ENCODE measurements around the gene EIF1.
"Not testable (repeated sequence)": the region's sequence is repeated elsewhere in the genome, so short reads cannot be mapped to it uniquely, and the experiment has no call there.

EIF1 gene

DNA sequence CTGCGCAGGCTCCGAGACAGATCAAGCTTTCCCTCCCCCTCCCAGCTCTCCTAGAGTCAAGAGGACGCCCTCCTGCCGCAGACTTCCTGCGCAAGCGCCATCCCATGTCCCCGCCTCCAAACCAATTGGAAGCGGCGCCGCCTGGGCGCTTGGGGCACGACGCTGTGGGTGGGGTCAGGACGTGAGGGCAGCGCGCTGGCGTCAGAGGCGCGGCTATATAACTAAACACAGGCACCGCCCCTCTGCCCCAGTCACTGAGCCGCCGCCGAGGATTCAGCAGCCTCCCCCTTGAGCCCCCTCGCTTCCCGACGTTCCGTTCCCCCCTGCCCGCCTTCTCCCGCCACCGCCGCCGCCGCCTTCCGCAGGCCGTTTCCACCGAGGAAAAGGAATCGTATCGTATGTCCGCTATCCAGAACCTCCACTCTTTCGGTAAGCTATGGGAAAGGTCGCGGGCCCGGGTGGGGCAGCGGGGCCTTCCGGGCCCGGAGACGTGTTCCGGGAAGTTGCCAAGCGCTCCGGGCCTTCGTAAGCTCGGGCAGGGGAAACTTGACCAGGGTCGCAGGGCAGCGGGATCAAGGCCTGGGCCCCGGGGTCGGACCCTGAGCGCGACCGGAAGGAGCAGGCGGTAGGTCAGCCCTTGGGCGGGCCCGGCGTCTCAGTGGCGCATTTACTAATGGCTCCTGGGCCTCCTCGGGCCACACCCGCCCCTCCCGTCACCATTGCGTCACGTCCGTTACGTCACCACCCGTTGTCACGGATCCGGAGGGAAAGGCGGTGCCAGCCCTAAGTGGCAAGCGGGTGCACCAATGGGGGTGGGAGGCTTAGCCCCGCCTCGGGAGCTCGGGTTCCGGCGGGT, at the start of gene EIF1:
Gene EIF1, plus strand, starts transcription at position 245 of the 856 bp plus-strand sequence. Its CDS starts 154 bp downstream, at position 399.
- peak; percentile 100 for DNase-seq (ENCODE audit: low read depth)

- DNase-seq (ENCODE audit: low read depth) = no peak
These were observed 49.7 kb upstream of the EIF1 start for GRCh38 chr17:41638941-41639340.

- no peak for DNase-seq (ENCODE audit: low read depth)
These were observed 48.9 kb upstream of the EIF1 start for GRCh38 chr17:41639492-41640473.

GRCh38 chr17:41640596-41640995, 48.1 kb upstream of the EIF1 start:
- not testable (repeated sequence) for DNase-seq (ENCODE audit: low read depth)

DNA sequence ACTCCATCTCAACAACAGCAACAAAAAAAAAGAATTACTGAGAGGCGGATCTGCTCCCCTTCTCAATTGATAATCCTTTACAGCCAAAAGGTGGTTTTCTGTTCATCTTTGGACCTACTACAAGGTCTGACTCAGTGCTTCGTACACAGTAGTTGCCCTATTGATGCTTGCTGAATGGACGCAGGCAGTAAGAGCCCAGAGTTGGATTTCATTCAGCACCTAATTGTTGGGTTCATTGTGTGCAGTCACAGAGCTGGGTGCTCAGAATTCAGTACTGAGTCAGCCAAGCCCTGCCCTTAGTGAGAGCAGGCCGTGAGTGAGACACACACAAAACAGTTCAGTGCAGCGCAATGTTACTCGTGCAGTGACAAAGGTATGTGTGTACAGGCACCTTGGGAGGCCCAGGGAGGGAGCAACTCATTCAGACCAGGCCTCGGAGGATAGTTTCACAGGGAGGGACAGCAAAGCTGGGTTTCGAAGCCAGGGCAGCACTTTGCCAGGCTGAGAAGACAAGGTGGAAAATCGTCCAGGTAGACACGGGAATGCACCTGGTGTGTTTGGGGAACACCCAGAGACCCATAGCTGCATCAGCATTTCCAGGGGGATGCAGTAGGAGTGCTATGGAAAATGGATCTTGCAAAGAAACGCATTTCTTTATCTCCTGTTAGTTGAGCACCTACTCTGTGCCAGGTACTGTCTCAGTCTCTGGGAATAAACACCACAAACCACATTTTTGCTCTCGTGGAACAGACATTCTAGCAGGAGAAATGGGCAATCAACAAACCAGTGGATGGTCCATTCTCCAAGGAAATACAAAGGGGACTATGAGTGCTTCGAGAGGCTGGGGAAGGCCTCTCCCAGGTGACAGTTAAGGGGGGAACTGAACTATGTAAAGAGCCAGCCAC, 46.2 kb upstream of the EIF1 start:
- no peak for DNase-seq (ENCODE audit: low read depth)

GRCh38 chr17:41647038-41647813, 41.5 kb upstream of the EIF1 start:
- no peak for DNase-seq (ENCODE audit: low read depth)

DNA sequence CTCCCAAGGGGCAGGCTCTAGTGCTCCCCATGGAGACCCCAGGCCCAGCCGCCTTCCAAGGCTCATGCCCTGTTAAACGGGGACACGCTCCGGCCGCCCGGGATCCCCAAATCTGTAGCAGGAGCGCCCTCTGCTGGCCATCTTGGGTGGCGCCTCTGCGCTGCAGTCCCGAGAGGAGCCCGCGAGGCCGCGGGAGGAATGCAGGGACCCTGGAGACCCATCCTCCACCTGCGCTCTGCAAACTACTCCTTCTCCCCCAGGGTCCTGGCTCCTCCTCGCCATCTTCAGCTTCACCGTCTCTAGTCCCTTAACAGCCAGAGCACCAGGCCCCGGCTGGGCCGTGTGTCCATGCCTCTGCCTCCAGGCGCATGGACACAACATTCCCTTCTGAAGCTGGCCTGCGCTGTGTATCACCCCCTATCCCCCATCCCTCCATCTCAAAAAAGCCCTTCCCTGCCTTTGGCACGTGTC, 40.7 kb upstream of the EIF1 start:
- DNase-seq (ENCODE audit: low read depth) = peak; percentile 28

- peak; percentile 74 for DNase-seq (ENCODE audit: low read depth)
These were observed 40.1 kb upstream of the EIF1 start for GRCh38 chr17:41648411-41649195.

DNA sequence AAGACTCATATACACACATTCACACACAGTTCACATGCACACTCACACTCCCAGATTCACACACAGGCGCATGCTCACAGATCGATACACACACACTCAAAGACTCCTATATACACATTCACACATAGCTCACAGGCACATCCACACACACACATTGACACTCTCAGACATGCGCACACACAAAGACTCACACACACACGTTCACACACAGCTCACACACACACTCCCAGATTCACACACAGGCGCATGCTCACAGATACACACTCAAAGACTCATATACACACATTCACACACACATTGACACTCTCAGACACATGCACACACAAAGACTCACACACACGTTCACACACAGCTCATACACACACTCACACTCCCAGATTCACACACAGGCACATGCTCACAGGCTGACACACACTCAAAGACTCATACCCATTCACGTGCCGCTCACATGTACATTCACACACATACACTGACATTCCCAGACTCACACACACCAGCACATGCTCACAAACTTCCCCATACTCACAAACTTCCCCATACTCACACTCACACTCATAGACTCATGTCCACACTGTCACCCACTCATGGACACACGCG, 38.7 kb upstream of the EIF1 start:
- DNase-seq (ENCODE audit: low read depth) = no peak

DNA sequence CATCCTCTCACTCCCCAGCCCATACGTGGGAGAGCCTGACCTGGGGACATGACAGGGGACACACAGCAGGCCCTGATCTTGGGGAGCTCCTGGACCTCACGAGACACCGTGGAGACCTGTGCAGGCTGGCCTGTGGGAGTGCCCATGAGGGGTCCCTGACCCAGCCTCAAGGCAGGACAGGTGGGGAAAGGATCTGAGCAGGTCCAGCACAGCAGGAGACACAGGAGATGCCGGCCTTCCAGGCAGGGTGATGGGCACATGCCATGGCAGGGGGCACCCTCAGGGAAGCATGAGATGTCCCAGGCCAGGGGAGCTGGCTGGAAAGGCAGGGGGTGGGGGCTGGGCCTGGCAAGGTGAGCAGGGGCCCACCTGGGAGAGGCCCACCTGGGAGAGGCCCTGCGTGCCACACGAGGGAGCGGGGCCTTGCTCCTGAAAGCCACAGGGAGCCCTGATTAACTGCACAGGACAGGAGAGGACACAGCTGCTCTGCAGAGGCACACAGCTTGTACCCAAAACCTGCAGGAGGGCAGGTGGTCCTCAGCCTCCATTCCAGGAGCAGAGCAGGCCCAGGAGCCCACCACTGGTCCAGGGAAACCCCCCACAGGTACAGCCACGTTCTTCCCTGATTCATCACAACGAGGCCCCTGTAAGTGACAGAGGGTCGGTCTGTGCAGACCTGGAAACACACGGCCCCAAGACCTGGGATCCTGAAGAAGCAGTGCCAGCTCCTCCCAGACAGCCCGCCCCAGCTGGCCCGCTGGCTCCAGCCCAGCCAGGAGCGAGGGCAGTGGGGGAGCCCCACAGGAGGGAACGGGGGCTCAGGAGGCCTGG, 37.7 kb upstream of the EIF1 start:
- DNase-seq (ENCODE audit: low read depth) = no peak

- DNase-seq (ENCODE audit: low read depth) = no peak
These were observed 36.8 kb upstream of the EIF1 start for GRCh38 chr17:41651625-41652460.

GRCh38 chr17:41652461-41652970, 36.2 kb upstream of the EIF1 start:
- no peak for DNase-seq (ENCODE audit: low read depth)

DNA sequence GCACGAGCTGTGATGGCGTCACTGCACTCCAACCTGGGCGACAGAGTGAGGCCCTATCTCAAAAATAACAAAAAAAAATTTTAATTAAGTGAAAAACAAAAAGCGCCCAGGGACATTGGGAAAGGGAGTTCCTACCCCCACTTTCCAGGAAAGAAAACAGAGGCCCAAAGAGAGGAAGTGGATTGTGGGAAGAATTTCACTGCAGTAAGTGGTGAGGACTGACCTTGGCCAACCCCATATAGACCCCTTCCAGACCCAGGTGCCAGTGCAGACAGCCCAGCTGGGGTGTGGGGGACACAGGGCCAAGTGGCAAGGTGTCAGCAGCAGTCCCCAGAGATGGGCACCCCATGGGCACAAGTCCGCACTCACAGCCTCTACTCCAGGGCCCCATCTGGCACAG, 35.3 kb upstream of the EIF1 start:
- DNase-seq (ENCODE audit: low read depth) = no peak

- DNase-seq (ENCODE audit: low read depth) = no peak
These were observed 34.6 kb upstream of the EIF1 start for GRCh38 chr17:41653892-41654677.

DNA sequence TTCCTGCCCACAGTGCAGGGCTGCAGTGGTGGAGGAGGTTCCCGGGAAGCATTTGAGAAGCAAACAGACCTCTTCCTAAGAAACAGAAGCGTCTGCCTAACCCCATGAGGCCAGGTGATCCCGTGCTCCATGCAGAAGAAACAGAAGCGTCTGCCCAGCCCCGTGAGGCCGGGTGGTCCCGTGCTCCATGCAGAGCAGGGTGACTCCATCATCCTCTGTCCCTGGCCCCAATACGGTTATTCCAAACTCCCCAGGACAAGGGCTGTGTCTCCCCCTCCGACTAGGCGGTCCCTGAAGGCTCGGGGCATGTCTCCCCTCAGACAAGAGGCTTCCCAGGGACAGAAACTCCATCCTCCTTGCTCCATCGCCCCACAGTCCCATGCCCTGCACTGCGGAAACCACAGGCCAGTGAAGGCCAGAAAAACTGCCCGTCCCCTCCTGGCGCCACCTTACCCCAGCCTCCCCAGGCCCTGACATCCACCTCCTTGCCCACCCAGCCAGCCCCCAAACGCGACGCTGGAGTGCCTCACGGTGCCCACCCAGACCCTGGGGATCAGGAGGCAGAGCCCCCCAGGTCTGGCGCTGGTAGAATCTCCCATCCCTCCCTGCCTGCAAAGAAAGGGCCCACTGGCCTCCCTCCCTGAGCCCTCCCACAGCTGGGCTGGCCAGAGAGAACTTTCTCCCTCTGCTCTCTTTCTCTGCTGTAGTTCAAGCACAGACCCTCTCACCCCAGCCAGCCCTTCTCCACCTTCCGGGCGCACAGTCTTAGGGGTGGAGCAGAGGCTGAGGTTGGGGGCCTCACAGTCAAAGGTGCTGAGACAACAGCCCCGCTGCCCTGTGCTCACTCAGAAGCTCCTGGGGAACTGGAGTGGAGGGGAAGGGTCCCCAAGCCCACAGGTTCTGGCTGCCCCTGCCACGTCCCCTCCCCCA, 33.7 kb upstream of the EIF1 start:
- DNase-seq (ENCODE audit: low read depth) = no peak
